Body of pancreas (tissue), 4 donors: ENCODE data around the gene GRIN2D.

Source experiments
- POLR2A ChIP-seq, 3 donors: fragments of 450-650 bp; IDR thresholded peaks; one replicate each; pipeline ENCODE4 v1.6.1; 2016; ENCODE audit warnings: antibody characterized with exemption in 3 of 3, mild to moderate bottlenecking in 2 of 3
- TF ChIP-seq, protein P1 (sequence below), 7 experiments: fragments of 450-650 bp in 4 of 7; fragments of 200-600 bp in 3 of 7; sonication (generic) in 3 of 7; IDR thresholded peaks; one replicate each; pipeline ENCODE4 v1.5.1; 2016 to 2019; ENCODE audit warnings: antibody characterized with exemption in 7 of 7

GRCh38 chr19:48415395-48415794 is 21.9 kb downstream of the GRIN2D start:
- TF ChIP-seq, protein P1, sequence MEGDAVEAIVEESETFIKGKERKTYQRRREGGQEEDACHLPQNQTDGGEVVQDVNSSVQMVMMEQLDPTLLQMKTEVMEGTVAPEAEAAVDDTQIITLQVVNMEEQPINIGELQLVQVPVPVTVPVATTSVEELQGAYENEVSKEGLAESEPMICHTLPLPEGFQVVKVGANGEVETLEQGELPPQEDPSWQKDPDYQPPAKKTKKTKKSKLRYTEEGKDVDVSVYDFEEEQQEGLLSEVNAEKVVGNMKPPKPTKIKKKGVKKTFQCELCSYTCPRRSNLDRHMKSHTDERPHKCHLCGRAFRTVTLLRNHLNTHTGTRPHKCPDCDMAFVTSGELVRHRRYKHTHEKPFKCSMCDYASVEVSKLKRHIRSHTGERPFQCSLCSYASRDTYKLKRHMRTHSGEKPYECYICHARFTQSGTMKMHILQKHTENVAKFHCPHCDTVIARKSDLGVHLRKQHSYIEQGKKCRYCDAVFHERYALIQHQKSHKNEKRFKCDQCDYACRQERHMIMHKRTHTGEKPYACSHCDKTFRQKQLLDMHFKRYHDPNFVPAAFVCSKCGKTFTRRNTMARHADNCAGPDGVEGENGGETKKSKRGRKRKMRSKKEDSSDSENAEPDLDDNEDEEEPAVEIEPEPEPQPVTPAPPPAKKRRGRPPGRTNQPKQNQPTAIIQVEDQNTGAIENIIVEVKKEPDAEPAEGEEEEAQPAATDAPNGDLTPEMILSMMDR (IDR thresholded peaks at IDR 0.05), result no peak
- TF ChIP-seq POLR2A (IDR thresholded peaks at IDR 0.05), result no peak
